ENCODE data around the gene MAGI1.

MAGI1 gene

DNA sequence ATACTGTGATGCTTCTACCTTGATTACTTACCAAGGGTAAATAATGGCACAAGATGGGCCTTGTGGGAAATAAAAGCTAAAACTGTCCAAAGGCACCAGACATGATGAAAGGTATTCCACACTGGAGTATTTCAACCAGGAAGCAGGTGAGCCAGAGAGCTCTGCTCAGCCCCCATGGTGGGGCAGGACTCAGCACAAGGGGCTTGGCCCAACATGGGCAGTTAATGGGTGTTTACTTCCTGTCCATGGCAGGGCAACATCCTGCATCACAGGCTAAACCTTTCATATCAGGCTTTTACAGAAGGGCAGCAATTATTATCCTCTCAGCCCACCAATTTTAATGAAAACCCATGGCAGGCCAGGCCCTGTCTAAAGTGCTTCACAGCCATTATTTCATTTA is 38.2 kb downstream of the MAGI1 start:
- Histone ChIP-seq H3K4me2 (ENCODE audit: low read length) (no peak overlapping the region), H3K27me3 (ENCODE audit: insufficient read depth, low read length, poor library complexity) (no peaks in the 10 kb centered on the region), H3K79me1 (ENCODE audit: low read length) (peaks cover 19% of the 10 kb centered on the region), H2BK15ac (replicated peaks; ENCODE audit: low read depth) (no peak overlapping the region), H4K8ac (ENCODE audit: low read depth, low read length) (no peak overlapping the region), H2BK120ac (ENCODE audit: low read depth, low read length) (no peak overlapping the region), H3K4me3 (ENCODE audit: low read length) (no peak overlapping the region), H4K5ac (ENCODE audit: low read length) (no peak overlapping the region), H3K9ac (ENCODE audit: low read length) (no peak overlapping the region), H3K4me1 (ENCODE audit: control insufficient read depth, low read depth, low read length) (peaks cover 5% of the 10 kb centered on the region), H2BK5ac (ENCODE audit: low read length) (no peak overlapping the region), H3K23ac (ENCODE audit: low read length) (no peak overlapping the region), H3K56ac (ENCODE audit: low read length) (no peak overlapping the region), H3K18ac (ENCODE audit: low read length) (no peak overlapping the region), H3K79me2 (ENCODE audit: control insufficient read depth, insufficient read depth, low read length) (peaks cover 19% of the 10 kb centered on the region), H2AK5ac (ENCODE audit: low read length) (no peak overlapping the region), H3K4ac (ENCODE audit: low read depth, low read length) (no peak overlapping the region), H3K36me3 (ENCODE audit: control insufficient read depth, insufficient read depth, low read length) (no peaks in the 10 kb centered on the region), H3K27ac (ENCODE audit: low read depth, low read length) (no peak overlapping the region)
- DNase-seq: no peak

DNA sequence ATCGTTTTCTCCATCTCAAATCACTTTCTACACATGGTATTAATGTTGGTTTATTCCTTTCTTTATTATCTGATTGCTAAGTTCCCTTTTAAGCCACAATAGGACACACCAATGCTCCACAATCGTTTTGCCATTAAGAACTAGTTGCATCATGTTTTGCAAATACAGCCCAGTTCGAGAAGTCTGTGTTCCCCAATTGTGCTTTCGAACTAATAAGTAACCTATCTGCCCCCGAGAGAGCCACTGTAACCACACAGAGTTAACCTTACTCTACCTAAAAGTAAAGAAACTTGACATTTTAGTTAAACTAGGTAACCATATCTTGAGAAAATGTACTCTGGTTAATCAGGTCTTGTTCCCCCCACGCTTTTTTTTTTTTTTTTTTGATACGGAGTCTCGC is 39.1 kb downstream of the MAGI1 start:
- Histone ChIP-seq H4K5ac (ENCODE audit: low read length) (no peak overlapping the region), H2AK5ac (ENCODE audit: low read length) (no peak overlapping the region), H4K8ac (ENCODE audit: low read depth, low read length) (no peak overlapping the region), H3K9ac (ENCODE audit: low read length) (no peak overlapping the region), H3K23ac (ENCODE audit: low read length) (no peak overlapping the region), H3K79me1 (ENCODE audit: low read length) (peaks cover 15% of the 10 kb centered on the region), H3K4me3 (ENCODE audit: low read length) (no peak overlapping the region), H3K4me1 (ENCODE audit: control insufficient read depth, low read depth, low read length) (peaks cover 6% of the 10 kb centered on the region), H3K27me3 (ENCODE audit: insufficient read depth, low read length, poor library complexity) (no peaks in the 10 kb centered on the region), H2BK15ac (replicated peaks; ENCODE audit: low read depth) (no peak overlapping the region), H3K18ac (ENCODE audit: low read length) (no peak overlapping the region), H2BK120ac (ENCODE audit: low read depth, low read length) (no peak overlapping the region), H3K4ac (ENCODE audit: low read depth, low read length) (no peak overlapping the region), H3K79me2 (ENCODE audit: control insufficient read depth, insufficient read depth, low read length) (peaks cover 16% of the 10 kb centered on the region), H3K36me3 (ENCODE audit: control insufficient read depth, insufficient read depth, low read length) (no peaks in the 10 kb centered on the region), H3K56ac (ENCODE audit: low read length) (no peak overlapping the region), H3K27ac (ENCODE audit: low read depth, low read length) (no peak overlapping the region), H2BK5ac (ENCODE audit: low read length) (no peak overlapping the region), H3K4me2 (ENCODE audit: low read length) (no peak overlapping the region)
- WGBS (ENCODE audit: extremely low coverage, insufficient coverage, low lambda C conversion rate): no CpG with 5 or more reads among the region's 8 CpGs
- no peak for DNase-seq

GRCh38 chr3:65996589-65996988 is 42.1 kb downstream of the MAGI1 start:
- Histone ChIP-seq H3K27me3 (ENCODE audit: insufficient read depth, low read length, poor library complexity) (no peaks in the 10 kb centered on the region), H3K79me1 (ENCODE audit: low read length) (peaks cover 24% of the 10 kb centered on the region), H2BK15ac (replicated peaks; ENCODE audit: low read depth) (no peak overlapping the region), H3K56ac (ENCODE audit: low read length) (no peak overlapping the region), H3K27ac (ENCODE audit: low read depth, low read length) (no peak overlapping the region), H2BK5ac (ENCODE audit: low read length) (no peak overlapping the region), H3K18ac (ENCODE audit: low read length) (no peak overlapping the region), H2AK5ac (ENCODE audit: low read length) (no peak overlapping the region), H3K23ac (ENCODE audit: low read length) (no peak overlapping the region), H3K36me3 (ENCODE audit: control insufficient read depth, insufficient read depth, low read length) (no peaks in the 10 kb centered on the region), H3K9ac (ENCODE audit: low read length) (no peak overlapping the region), H3K4me3 (ENCODE audit: low read length) (no peak overlapping the region), H2BK120ac (ENCODE audit: low read depth, low read length) (no peak overlapping the region), H3K4me1 (ENCODE audit: control insufficient read depth, low read depth, low read length) (peaks cover 7% of the 10 kb centered on the region), H4K5ac (ENCODE audit: low read length) (no peak overlapping the region), H3K4ac (ENCODE audit: low read depth, low read length) (no peak overlapping the region), H4K8ac (ENCODE audit: low read depth, low read length) (no peak overlapping the region), H3K79me2 (ENCODE audit: control insufficient read depth, insufficient read depth, low read length) (peaks cover 22% of the 10 kb centered on the region), H3K4me2 (ENCODE audit: low read length) (no peak overlapping the region)
- WGBS (ENCODE audit: extremely low coverage, insufficient coverage, low lambda C conversion rate): no CpG with 5 or more reads among the region's 11 CpGs
- DNase-seq: peak; percentile 94

- Histone ChIP-seq H3K79me2 (ENCODE audit: control insufficient read depth, insufficient read depth, low read length) (peaks cover 18% of the 10 kb centered on the region), H3K4ac (ENCODE audit: low read depth, low read length) (no peak overlapping the region), H3K4me3 (ENCODE audit: low read length) (no peak overlapping the region), H2BK15ac (replicated peaks; ENCODE audit: low read depth) (no peak overlapping the region), H3K27ac (ENCODE audit: low read depth, low read length) (no peak overlapping the region), H4K5ac (ENCODE audit: low read length) (no peak overlapping the region), H3K79me1 (ENCODE audit: low read length) (peaks cover 20% of the 10 kb centered on the region), H3K27me3 (ENCODE audit: insufficient read depth, low read length, poor library complexity) (no peaks in the 10 kb centered on the region), H3K4me2 (ENCODE audit: low read length) (no peak overlapping the region), H2AK5ac (ENCODE audit: low read length) (no peak overlapping the region), H3K56ac (ENCODE audit: low read length) (no peak overlapping the region), H3K36me3 (ENCODE audit: control insufficient read depth, insufficient read depth, low read length) (no peaks in the 10 kb centered on the region), H2BK5ac (ENCODE audit: low read length) (no peak overlapping the region), H3K9ac (ENCODE audit: low read length) (no peak overlapping the region), H3K4me1 (ENCODE audit: control insufficient read depth, low read depth, low read length) (peaks cover 7% of the 10 kb centered on the region), H3K23ac (ENCODE audit: low read length) (no peak overlapping the region), H3K18ac (ENCODE audit: low read length) (no peak overlapping the region), H2BK120ac (ENCODE audit: low read depth, low read length) (no peak overlapping the region), H4K8ac (ENCODE audit: low read depth, low read length) (no peak overlapping the region)
- no CpG with 5 or more reads among the region's 6 CpGs for WGBS (ENCODE audit: extremely low coverage, insufficient coverage, low lambda C conversion rate)
- DNase-seq: no peak
Observed at GRCh38 chr3:65995515-65995914, 43.2 kb downstream of the MAGI1 start.

DNA sequence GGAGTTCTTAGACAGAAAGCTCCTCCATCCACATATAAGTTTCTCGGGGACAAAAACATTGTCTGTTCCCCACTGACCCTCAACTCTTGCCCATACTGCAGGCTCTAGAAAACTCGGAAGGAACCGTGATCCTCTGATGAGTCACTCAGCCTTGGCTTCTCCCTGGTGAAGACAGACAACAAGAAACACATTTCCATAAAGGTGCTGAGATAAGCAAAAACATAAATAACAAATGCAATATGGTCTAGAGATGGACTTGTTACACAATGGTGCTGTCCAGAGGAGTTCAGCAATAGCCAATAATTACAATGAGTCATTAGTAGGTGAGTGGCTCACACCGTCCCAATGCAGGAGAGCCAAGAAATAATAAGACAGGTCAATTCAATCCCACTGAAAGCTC is 43.7 kb downstream of the MAGI1 start:
- Histone ChIP-seq H3K56ac (ENCODE audit: low read length) (no peak overlapping the region), H3K27ac (ENCODE audit: low read depth, low read length) (no peak overlapping the region)

GRCh38 chr3:65993134-65993900 is 45.4 kb downstream of the MAGI1 start:
- Histone ChIP-seq H3K79me1 (ENCODE audit: low read length) (peaks cover 19% of the 10 kb centered on the region), H2BK120ac (ENCODE audit: low read depth, low read length) (no peak overlapping the region), H2BK5ac (ENCODE audit: low read length) (no peak overlapping the region), H4K8ac (ENCODE audit: low read depth, low read length) (no peak overlapping the region), H4K5ac (ENCODE audit: low read length) (no peak overlapping the region), H3K79me2 (ENCODE audit: control insufficient read depth, insufficient read depth, low read length) (peaks cover 18% of the 10 kb centered on the region), H3K4me2 (ENCODE audit: low read length) (no peak overlapping the region), H3K4ac (ENCODE audit: low read depth, low read length) (no peak overlapping the region), H3K27ac (ENCODE audit: low read depth, low read length) (no peak overlapping the region), H3K36me3 (ENCODE audit: control insufficient read depth, insufficient read depth, low read length) (no peaks in the 10 kb centered on the region), H3K23ac (ENCODE audit: low read length) (no peak overlapping the region), H3K27me3 (ENCODE audit: insufficient read depth, low read length, poor library complexity) (no peaks in the 10 kb centered on the region), H2BK15ac (replicated peaks; ENCODE audit: low read depth) (no peak overlapping the region), H3K18ac (ENCODE audit: low read length) (no peak overlapping the region), H3K4me1 (ENCODE audit: control insufficient read depth, low read depth, low read length) (peaks cover 7% of the 10 kb centered on the region), H3K56ac (ENCODE audit: low read length) (no peak overlapping the region), H2AK5ac (ENCODE audit: low read length) (no peak overlapping the region), H3K9ac (ENCODE audit: low read length) (no peak overlapping the region), H3K4me3 (ENCODE audit: low read length) (no peak overlapping the region)
- no CpG with 5 or more reads among the region's 1 CpG for WGBS (ENCODE audit: extremely low coverage, insufficient coverage, low lambda C conversion rate)
- no peak for DNase-seq

More for the DNA sequence above, 43.7 kb downstream of the MAGI1 start:
- Histone ChIP-seq H3K4me1 (ENCODE audit: control insufficient read depth, low read depth, low read length) (peaks cover 7% of the 10 kb centered on the region), H3K36me3 (ENCODE audit: control insufficient read depth, insufficient read depth, low read length) (no peaks in the 10 kb centered on the region), H4K8ac (ENCODE audit: low read depth, low read length) (no peak overlapping the region), H3K4ac (ENCODE audit: low read depth, low read length) (no peak overlapping the region), H2AK5ac (ENCODE audit: low read length) (no peak overlapping the region), H3K27me3 (ENCODE audit: insufficient read depth, low read length, poor library complexity) (no peaks in the 10 kb centered on the region), H2BK5ac (ENCODE audit: low read length) (no peak overlapping the region), H2BK15ac (replicated peaks; ENCODE audit: low read depth) (no peak overlapping the region), H3K18ac (ENCODE audit: low read length) (no peak overlapping the region), H4K5ac (ENCODE audit: low read length) (no peak overlapping the region), H3K9ac (ENCODE audit: low read length) (no peak overlapping the region), H2BK120ac (ENCODE audit: low read depth, low read length) (no peak overlapping the region), H3K4me3 (ENCODE audit: low read length) (no peak overlapping the region), H3K79me1 (ENCODE audit: low read length) (peaks cover 18% of the 10 kb centered on the region), H3K79me2 (ENCODE audit: control insufficient read depth, insufficient read depth, low read length) (peaks cover 19% of the 10 kb centered on the region), H3K4me2 (ENCODE audit: low read length) (no peak overlapping the region), H3K23ac (ENCODE audit: low read length) (no peak overlapping the region)
- no CpG with 5 or more reads among the region's 4 CpGs for WGBS (ENCODE audit: extremely low coverage, insufficient coverage, low lambda C conversion rate)
- peak; percentile 45 for DNase-seq

Data from mesendoderm (in vitro differentiated cells).